ENCODE measurements around the gene SAP30BP.

SAP30BP gene

GRCh38 chr17:75622771-75623273 is 44.3 kb upstream of the SAP30BP start:
- DNase-seq (ENCODE audit: low read depth), result no peak
- TF ChIP-seq MAX (IDR thresholded peaks at IDR 0.05; ENCODE audit: low read depth, low read length), result no peak
- no peak for TF ChIP-seq MYC (IDR thresholded peaks at IDR 0.05; ENCODE audit: low read depth, low read length)
- TF ChIP-seq POLR2A (IDR thresholded peaks at IDR 0.05; ENCODE audit: extremely low read depth, insufficient read length), result no peak
- no peak overlapping the region for H3K4me3 ChIP-seq (ENCODE audit: low read depth, low read length)

- no peak for DNase-seq (ENCODE audit: low read depth)
- TF ChIP-seq POLR2A (IDR thresholded peaks at IDR 0.05; ENCODE audit: extremely low read depth, insufficient read length), result no peak
- TF ChIP-seq CTCF (IDR thresholded peaks at IDR 0.05; ENCODE audit: low read depth, low read length), result no peak
- no peak for TF ChIP-seq MYC (IDR thresholded peaks at IDR 0.05; ENCODE audit: low read depth, low read length)
- TF ChIP-seq MAX (IDR thresholded peaks at IDR 0.05; ENCODE audit: low read depth, low read length), result no peak
- H3K4me3 ChIP-seq (ENCODE audit: low read depth, low read length), result no peak overlapping the region
Measured at GRCh38 chr17:75623386-75623785, 43.8 kb upstream of the SAP30BP start.

- TF ChIP-seq MYC (IDR thresholded peaks at IDR 0.05; ENCODE audit: low read depth, low read length) (no peak), CTCF (IDR thresholded peaks at IDR 0.05; ENCODE audit: low read depth, low read length) (no peak), MAX (IDR thresholded peaks at IDR 0.05; ENCODE audit: low read depth, low read length) (no peak), POLR2A (IDR thresholded peaks at IDR 0.05; ENCODE audit: extremely low read depth, insufficient read length) (no peak)
- DNase-seq (ENCODE audit: low read depth), result no peak
- no peak overlapping the region for H3K4me3 ChIP-seq (ENCODE audit: low read depth, low read length)
Measured at GRCh38 chr17:75624021-75624420, 43.1 kb upstream of the SAP30BP start.

- TF ChIP-seq MYC (IDR thresholded peaks at IDR 0.05; ENCODE audit: low read depth, low read length) (no peak), POLR2A (IDR thresholded peaks at IDR 0.05; ENCODE audit: extremely low read depth, insufficient read length) (no peak), CTCF (IDR thresholded peaks at IDR 0.05; ENCODE audit: low read depth, low read length) (no peak), MAX (IDR thresholded peaks at IDR 0.05; ENCODE audit: low read depth, low read length) (no peak)
- H3K4me3 ChIP-seq (ENCODE audit: low read depth, low read length), result no peak overlapping the region
- DNase-seq (ENCODE audit: low read depth), result no peak
Measured at GRCh38 chr17:75624714-75625345, 42.3 kb upstream of the SAP30BP start.

GRCh38 chr17:75625813-75626486 is 41.2 kb upstream of the SAP30BP start:
- no peak overlapping the region for H3K4me3 ChIP-seq (ENCODE audit: low read depth, low read length)
- no peak for TF ChIP-seq POLR2A (IDR thresholded peaks at IDR 0.05; ENCODE audit: extremely low read depth, insufficient read length)
- peak; percentile 83 for TF ChIP-seq CTCF (IDR thresholded peaks at IDR 0.05; ENCODE audit: low read depth, low read length)
- DNase-seq (ENCODE audit: low read depth), result peak; percentile 44

GRCh38 chr17:75626496-75627038 is 40.6 kb upstream of the SAP30BP start:
- TF ChIP-seq MYC (IDR thresholded peaks at IDR 0.05; ENCODE audit: low read depth, low read length) (no peak), POLR2A (IDR thresholded peaks at IDR 0.05; ENCODE audit: extremely low read depth, insufficient read length) (no peak), MAX (IDR thresholded peaks at IDR 0.05; ENCODE audit: low read depth, low read length) (no peak), CTCF (IDR thresholded peaks at IDR 0.05; ENCODE audit: low read depth, low read length) (no peak)
- no peak for DNase-seq (ENCODE audit: low read depth)
- H3K4me3 ChIP-seq (ENCODE audit: low read depth, low read length), result no peak overlapping the region

Measured in NB4 (cell line).